SU-DHL-6 (cell line): ENCODE results near the gene RANBP9.

ENCODE experiments used
- EZH2phosphoT487 ChIP-seq: fragments of 200-600 bp; sonication (generic), shearing (Covaris generic); conservative IDR thresholded peaks from 2 replicates; pipeline ENCODE4 v1.6.1; 2018; ENCODE audit warnings: mild to moderate bottlenecking, antibody characterized with exemption, low read length, moderate library complexity, mixed read lengths
- TF ChIP-seq, protein P1 (sequence below): fragments of 200-600 bp; sonication (generic); IDR thresholded peaks from one replicate; pipeline ENCODE4 v1.5.1; 2017; ENCODE audit warnings: antibody characterized with exemption, mild to moderate bottlenecking, low read length, moderate library complexity; ENCODE audit not compliant: insufficient read depth, poor library complexity, severe bottlenecking

DNA sequence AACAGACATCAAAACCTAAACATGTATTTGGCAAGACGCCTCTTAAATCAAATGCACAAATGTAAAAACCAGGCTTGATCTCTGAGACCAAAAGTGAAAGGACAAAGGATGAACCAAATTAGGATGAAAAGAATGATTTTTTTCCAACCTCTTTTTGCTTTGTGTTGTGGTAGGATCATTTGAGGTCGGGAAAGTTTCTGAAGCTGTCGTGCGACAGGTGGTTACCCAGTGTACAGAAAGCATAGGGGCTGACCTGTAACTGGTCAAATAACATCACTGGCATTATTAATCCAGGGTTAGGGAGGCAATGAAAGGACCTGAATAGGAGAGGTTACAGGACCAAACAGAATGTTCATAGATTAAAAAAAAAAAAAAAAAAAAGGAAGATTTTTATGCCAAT is 114.6 kb downstream of the RANBP9 start:
- TF ChIP-seq, protein P1, sequence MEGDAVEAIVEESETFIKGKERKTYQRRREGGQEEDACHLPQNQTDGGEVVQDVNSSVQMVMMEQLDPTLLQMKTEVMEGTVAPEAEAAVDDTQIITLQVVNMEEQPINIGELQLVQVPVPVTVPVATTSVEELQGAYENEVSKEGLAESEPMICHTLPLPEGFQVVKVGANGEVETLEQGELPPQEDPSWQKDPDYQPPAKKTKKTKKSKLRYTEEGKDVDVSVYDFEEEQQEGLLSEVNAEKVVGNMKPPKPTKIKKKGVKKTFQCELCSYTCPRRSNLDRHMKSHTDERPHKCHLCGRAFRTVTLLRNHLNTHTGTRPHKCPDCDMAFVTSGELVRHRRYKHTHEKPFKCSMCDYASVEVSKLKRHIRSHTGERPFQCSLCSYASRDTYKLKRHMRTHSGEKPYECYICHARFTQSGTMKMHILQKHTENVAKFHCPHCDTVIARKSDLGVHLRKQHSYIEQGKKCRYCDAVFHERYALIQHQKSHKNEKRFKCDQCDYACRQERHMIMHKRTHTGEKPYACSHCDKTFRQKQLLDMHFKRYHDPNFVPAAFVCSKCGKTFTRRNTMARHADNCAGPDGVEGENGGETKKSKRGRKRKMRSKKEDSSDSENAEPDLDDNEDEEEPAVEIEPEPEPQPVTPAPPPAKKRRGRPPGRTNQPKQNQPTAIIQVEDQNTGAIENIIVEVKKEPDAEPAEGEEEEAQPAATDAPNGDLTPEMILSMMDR = no peak
- no peak for TF ChIP-seq EZH2phosphoT487
